ENCODE measurements around the gene PDAP1. TPM values are rescaled to one million over a fixed set of nuclear protein-coding genes. Genes with fewer than 3 reads are reported as not detected.
A peak's percentile ranks its signal among the peaks of the same experiment; 100 is the strongest.
"Not testable (repeated sequence)": the region's sequence is repeated elsewhere in the genome, so short reads cannot be mapped to it uniquely, and the experiment has no call there.

Gene PDAP1
- total and polyA plus RNA-seq, 9 of the 15 experiments (the other 6 are each of a cell fraction or from before 2014, with no cell fraction given), result 10.2 to 315 (median 129) TPM

GRCh38 chr7:99415513-99416127, 7.2 kb upstream of the PDAP1 start:
- H3K79me2 ChIP-seq (ENCODE audit: control insufficient read depth, insufficient read depth, low read length), result peaks cover 16% of the 10 kb centered on the region
- intact Hi-C loops (cut with micrococcal nuclease); H2AFZ ChIP-seq (ENCODE audit: low read depth, low read length); FAIRE-seq; H3K9ac ChIP-seq (ENCODE audit: insufficient read depth in 1 of 2, low read depth in 2 of 2, low read length in 2 of 2); H3K4me3 ChIP-seq; CTCF ChIA-PET (ENCODE audit: low intra/inter-chr PET ratio); ATAC-seq; H3K27me3 ChIP-seq (ENCODE audit: control insufficient read depth in 2 of 2, insufficient read depth in 2 of 2, low read length in 2 of 2); in situ Hi-C loops (cut with MboI); H4K20me1 ChIP-seq (replicated peaks; ENCODE audit: control insufficient read depth, insufficient read depth, low read length); H3K4me2 ChIP-seq (ENCODE audit: insufficient read depth, low read length); H3K27ac ChIP-seq (ENCODE audit: extremely low read depth, low read depth, low read length); BruUV-seq (replicated peaks); H3K9me3 ChIP-seq (replicated peaks; ENCODE audit: control insufficient read depth, insufficient read depth, low read depth, low read length); H3K9me1 ChIP-seq (ENCODE audit: control insufficient read depth, insufficient read depth, low read length): not testable (repeated sequence)
- peaks cover 97% of the 10 kb centered on the region for H3K36me3 ChIP-seq (ENCODE audit: control insufficient read depth, insufficient read depth, low read length)
- H3K4me1 ChIP-seq (replicated peaks in 1 of 2; ENCODE audit: control insufficient read depth in 2 of 2, insufficient read depth in 2 of 2, low read length in 2 of 2), result peaks cover 2 to 15% of the 10 kb centered on the region in 2 experiments; a peak in 3 of 5 replicates
- DNase-seq (ENCODE audit: extremely low read depth in 1 of 4, low spot score in 3 of 4), result peak in 1 of 4 experiments; percentile 51
- POLR2A ChIA-PET, result interaction anchor here (0.6 to 0.8 kb wide), 2 partner anchors 9 to 16 kb away, joined by 3 read pairs; no protein-coding TSS in a partner anchor
- 74% methylated on average over 17 of the region's 17 CpGs for whole genome bisulfite sequencing (ENCODE audit: insufficient coverage, low coverage, missing lambda C conversion rate)
- peak; percentile 27 for TF ChIP-seq RBFOX2 (IDR thresholded peaks at IDR 0.05; ENCODE audit: low read depth, low read length)
- peak; percentile 41 to 66; a peak in 3 of 4 replicates for TF ChIP-seq RAD21 (CRISPR knock-in tag; conservative IDR thresholded peaks at IDR 0.05 in 1 of 2, IDR thresholded peaks at IDR 0.05 in 1 of 2)
- TF ChIP-seq, protein P1, sequence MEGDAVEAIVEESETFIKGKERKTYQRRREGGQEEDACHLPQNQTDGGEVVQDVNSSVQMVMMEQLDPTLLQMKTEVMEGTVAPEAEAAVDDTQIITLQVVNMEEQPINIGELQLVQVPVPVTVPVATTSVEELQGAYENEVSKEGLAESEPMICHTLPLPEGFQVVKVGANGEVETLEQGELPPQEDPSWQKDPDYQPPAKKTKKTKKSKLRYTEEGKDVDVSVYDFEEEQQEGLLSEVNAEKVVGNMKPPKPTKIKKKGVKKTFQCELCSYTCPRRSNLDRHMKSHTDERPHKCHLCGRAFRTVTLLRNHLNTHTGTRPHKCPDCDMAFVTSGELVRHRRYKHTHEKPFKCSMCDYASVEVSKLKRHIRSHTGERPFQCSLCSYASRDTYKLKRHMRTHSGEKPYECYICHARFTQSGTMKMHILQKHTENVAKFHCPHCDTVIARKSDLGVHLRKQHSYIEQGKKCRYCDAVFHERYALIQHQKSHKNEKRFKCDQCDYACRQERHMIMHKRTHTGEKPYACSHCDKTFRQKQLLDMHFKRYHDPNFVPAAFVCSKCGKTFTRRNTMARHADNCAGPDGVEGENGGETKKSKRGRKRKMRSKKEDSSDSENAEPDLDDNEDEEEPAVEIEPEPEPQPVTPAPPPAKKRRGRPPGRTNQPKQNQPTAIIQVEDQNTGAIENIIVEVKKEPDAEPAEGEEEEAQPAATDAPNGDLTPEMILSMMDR (IDR thresholded peaks at IDR 0.05 in 2 of 3, conservative IDR thresholded peaks at IDR 0.05 in 1 of 3; ENCODE audit: insufficient read depth in 2 of 3, low read depth in 1 of 3, low read length in 3 of 3), result peak; percentile 55 to 63 (median 59)
- peak; percentile 34; the same call in 1 of the 2 replicates for TF ChIP-seq SMC3 (conservative IDR thresholded peaks at IDR 0.05; ENCODE audit: insufficient read depth, low read depth, low read length)
- TF ChIP-seq, protein P2, sequence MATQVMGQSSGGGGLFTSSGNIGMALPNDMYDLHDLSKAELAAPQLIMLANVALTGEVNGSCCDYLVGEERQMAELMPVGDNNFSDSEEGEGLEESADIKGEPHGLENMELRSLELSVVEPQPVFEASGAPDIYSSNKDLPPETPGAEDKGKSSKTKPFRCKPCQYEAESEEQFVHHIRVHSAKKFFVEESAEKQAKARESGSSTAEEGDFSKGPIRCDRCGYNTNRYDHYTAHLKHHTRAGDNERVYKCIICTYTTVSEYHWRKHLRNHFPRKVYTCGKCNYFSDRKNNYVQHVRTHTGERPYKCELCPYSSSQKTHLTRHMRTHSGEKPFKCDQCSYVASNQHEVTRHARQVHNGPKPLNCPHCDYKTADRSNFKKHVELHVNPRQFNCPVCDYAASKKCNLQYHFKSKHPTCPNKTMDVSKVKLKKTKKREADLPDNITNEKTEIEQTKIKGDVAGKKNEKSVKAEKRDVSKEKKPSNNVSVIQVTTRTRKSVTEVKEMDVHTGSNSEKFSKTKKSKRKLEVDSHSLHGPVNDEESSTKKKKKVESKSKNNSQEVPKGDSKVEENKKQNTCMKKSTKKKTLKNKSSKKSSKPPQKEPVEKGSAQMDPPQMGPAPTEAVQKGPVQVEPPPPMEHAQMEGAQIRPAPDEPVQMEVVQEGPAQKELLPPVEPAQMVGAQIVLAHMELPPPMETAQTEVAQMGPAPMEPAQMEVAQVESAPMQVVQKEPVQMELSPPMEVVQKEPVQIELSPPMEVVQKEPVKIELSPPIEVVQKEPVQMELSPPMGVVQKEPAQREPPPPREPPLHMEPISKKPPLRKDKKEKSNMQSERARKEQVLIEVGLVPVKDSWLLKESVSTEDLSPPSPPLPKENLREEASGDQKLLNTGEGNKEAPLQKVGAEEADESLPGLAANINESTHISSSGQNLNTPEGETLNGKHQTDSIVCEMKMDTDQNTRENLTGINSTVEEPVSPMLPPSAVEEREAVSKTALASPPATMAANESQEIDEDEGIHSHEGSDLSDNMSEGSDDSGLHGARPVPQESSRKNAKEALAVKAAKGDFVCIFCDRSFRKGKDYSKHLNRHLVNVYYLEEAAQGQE (IDR thresholded peaks at IDR 0.05; ENCODE audit: borderline replicate concordance), result 0 out of 2 replicates have a peak, but pooled peaks have one; percentile 9
- TF ChIP-seq, protein P2 (CRISPR knock-in tag; IDR thresholded peaks at IDR 0.05; ENCODE audit: low read depth), result not testable (repeated sequence)
- TF ChIP-seq KAT7 (CRISPR knock-in tag; IDR thresholded peaks at IDR 0.05; ENCODE audit: borderline replicate concordance), result 0 out of 2 replicates have a peak, but pooled peaks have one; percentile 26
- TF ChIP-seq, protein P3, sequence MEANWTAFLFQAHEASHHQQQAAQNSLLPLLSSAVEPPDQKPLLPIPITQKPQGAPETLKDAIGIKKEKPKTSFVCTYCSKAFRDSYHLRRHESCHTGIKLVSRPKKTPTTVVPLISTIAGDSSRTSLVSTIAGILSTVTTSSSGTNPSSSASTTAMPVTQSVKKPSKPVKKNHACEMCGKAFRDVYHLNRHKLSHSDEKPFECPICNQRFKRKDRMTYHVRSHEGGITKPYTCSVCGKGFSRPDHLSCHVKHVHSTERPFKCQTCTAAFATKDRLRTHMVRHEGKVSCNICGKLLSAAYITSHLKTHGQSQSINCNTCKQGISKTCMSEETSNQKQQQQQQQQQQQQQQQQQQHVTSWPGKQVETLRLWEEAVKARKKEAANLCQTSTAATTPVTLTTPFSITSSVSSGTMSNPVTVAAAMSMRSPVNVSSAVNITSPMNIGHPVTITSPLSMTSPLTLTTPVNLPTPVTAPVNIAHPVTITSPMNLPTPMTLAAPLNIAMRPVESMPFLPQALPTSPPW (CRISPR knock-in tag; IDR thresholded peaks at IDR 0.05), result 0 out of 2 replicates have a peak, but pooled peaks have one; percentile 9

Measured in K562 (cell line).